ENCODE measurements around the gene WWP2.

Gene WWP2

DNA sequence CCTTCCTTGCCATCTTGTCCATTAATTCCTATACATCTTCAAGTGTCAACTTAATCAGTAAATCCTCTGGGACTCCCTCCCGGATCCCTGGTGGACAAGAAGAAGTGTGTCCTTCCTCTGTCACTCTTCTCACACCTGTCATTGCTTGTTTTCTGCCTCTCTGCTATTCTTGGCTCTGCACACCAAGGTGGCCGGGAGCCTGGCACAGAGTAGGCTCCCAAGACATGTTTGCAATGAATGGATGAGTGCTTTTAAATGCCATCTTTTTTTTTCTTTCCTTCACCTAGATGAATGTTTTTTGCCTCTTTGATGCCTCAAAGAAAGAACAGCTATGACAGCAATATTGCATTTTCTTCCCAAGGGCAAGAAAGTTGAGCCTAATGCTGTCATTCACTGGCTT, 131.0 kb downstream of the WWP2 start:
- DNase-seq: no peak

DNA sequence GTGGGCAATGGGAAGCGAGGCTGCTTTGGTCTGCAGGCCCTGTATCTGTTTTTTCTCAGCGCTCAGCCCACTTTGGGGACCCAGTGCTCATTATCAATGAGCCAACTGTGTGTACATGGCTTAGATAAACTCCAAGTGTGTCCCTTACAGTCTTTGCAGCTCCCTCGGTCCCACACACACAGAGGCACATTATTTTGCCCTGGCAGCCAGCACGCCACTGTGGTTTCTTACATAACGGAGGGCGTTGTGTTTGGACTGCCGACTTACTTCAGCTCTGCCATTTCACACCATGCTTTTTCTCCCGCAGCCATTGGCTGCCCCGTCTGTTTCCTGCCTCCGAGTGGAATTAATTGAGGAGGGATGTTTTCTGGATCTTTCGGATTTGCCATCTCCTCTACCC, 132.5 kb downstream of the WWP2 start:
- DNase-seq: no peak

DNA sequence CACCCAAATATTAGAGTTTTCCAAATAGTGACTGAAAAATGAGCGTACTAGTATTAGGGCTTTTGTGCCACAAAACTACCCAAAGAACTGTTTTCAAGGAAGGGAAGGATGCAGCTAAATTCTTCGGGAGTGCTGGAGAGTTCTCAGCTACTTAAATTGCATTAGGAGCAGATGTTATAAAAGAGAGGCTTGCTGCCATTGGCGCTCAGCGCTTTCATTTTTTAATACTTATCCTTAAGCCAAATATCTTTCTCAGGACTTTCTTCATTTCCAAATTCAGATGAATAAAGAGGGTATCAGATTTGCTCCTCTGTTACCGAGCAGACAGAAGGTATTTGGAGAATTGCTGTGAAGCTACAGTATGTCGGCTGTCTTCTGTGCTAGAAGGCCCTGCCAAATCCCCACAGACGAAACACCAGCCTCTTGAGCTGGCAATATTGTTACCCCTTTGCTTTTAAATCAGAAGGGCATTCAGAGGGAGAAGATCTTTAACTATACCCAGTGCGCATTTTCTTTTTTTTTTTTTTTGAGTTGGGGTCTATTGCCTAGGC, 141.8 kb downstream of the WWP2 start:
- DNase-seq: no peak

DNA sequence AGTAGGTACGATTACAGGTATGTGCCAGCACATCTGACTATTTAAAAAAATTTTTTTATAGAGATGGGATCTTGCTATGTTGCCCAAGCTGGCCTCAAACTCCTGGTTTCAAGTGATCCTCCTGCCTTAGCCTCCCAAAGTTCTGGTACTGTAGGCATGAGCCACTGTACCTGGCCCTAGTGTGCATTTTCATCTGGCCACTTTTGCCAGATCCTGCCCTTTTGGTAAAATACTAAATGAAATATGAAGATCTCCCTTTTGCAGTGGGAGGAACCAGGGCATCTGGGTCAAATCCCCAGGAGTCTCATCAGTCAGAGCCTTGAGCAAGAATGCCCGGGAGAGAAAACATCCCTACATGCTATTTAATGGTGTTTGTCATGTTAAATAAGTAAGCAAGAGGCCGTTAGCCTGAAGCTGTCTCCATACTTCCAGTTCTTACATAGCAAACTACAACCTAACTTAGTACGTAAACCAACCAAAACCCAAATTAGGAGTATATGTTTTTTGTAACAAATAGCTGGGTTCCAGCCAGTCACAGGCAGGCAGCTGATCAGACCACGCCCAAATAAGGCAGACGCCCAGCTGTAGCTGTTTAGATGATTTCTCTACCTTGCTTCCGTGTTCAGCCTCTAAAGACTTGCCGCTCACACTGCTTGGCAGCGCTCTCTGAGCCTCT, 142.5 kb downstream of the WWP2 start:
- DNase-seq: no peak

DNA sequence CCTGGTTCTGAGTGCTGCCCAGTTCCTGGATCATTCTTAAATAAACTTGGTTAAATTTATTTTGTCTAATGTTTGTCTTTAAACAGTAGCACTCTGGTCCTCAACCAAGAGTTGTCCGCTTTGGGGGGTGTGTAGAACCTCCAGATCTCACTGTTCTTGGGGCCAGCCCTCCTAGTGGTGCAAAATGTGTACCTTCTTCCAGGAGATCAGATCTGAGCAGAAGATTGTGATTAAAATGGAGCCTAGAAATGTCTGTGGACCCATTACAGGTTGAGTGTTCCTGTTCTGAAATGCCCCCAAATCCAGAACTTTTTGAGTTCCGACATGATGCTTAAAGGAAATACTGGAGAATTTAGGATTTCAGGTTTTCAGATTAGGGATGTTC, 143.0 kb downstream of the WWP2 start:
- DNase-seq: no peak

DNA sequence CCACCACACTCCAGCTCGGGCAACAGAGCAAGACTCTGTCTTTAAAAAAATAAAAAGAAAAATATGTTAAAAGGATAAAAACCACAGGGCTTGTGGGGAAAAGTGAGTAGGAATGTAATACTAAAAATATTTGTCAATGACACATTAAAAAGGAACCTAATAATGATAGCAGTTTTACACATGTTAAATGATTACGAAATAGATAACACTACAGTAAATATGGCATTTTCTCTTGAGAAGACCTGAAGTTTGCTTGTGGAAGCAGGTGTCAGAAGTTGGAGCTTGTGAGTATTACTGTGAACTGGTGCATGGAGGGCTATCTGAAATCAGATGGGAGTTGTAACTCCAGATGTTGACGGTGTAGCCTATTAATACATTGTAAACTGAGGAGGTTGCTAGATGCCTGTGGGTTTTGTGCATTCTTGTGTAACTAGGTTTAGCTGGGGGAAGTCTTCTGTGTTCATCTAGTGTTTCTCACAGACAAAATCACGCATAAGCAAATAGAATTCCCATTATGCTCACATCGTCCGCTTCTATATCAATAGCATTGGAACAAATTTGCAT, 144.8 kb downstream of the WWP2 start:
- no peak for DNase-seq

DNA sequence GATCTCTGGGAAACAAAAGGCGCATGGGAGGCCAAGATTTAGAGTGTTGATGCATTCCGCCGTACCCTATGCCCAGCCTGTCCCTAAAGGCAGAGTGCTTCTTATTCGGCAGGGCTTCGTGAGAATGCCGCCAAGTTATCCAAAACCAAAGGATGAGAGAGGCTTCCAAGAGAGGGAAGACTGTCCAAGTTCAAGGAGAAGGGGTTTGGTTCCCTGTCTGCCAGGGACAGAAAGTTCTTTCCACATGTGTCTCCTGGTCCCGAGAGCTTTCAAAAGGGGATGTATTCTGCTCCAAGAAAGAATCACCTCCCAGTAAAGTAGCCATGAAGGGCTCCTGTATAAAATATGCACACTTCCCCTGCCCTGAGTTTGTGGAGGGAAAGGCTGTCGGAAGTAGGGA, 146.9 kb downstream of the WWP2 start:
- no peak for DNase-seq

DNA sequence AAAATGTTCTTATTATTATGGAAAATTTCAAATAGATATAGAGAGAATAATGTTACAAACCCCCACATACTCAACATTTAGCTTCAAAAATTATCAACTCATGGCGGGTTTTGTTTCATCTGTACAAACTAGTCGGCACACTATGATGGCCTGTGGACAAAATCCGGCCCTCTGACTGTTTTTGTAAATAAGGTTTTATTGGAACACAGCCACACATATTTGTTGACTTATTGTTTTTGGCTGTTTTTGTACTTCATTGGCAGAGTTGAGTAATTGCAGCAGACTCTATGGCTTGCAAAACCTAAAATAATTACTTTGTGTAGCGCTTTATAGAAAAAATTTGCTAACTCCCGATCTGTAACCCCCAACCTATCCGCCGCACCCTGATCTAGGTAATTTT, 147.6 kb downstream of the WWP2 start:
- DNase-seq: no peak

DNA sequence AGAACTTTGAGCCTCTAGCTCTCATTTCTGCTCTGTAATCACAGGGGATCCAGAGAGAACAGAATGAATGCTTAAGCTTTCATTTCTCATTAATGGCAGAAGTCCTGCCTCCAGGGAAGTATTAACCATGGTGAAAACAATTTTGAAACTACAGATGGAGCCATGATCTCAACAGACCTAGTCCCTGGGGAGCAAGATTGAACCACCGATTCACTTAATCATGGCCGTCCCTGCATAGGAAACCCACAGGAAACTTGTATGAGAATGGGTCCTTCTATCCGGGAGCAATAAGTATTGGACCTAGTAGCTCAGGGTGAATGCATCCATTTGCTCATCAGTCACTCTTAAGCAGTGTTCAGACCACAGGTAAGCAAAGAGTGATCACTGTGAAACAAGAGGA, 148.8 kb downstream of the WWP2 start:
- no peak for DNase-seq

DNA sequence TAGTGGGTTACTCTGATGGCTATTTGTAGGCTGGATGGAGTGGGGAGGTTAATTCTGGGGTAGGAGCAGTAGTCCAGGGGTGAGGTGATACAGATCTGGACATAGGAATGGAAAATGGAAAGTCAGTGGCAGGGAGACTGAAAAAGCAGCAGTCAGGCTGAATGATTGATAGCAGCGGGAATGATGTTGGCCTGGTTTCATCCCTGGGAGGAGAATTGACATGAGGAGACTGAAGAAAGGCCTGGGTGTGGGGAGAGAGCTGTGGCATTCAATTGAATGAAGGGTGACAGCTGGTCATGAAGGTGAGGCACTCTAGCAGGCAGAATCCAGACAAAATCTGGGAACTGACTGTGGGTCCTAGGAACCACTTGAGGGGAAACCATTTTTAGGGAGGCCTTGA, 154.3 kb downstream of the WWP2 start:
- no peak for DNase-seq

DNA sequence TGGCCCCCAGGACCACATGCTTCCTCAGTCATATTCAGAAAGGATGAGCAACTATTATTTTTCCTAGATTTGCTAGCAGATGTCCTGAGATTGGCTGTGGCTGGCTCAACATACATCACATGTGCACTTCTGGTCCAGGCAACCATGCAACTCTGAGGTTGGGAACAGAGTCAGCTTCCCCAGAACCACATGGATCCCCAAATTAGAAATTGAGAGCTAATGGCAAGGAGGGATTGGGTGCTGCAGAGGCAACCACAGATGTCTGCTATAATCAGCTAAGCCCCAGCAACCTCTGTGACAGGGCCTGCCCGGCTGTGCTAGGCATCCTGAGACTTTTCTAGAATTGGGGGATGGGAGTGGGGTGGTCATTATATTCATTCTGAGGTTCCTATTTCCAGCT, 155.2 kb downstream of the WWP2 start:
- DNase-seq: no peak

DNA sequence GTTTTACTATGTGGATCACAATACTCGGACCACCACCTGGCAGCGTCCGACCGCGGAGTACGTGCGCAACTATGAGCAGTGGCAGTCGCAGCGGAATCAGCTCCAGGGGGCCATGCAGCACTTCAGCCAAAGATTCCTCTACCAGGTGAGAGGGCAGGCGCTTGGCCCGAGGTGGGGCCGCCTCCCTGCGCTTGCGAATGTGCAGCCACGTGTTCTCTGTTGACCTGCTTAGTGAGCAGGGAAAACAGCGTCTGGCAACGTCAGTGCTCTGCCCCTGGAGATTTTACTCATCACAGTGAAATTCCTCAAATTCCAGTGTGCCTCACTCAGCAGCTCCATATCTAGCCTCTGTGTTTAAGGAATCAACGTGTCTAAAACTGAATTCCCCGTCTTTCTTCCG, 155.6 kb downstream of the WWP2 start:
- DNase-seq: no peak

DNA sequence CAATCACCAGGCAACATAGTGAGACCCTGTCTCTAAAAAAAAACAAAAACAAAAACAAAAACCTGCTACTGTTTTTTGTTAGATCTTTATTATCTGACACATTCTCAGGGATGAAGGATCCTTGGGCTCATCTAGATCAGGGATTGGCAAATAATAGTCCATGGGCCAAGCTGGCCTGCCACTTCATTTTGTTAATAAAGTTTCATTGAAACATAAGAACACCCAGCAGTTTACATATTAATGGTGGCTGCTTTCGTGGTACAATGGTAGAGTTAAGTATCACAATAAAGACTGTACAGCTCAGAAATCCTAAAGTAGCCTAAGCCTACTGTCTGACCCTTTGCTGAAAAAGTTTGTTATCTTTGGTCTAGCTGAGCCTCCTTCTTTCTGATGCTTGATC, 156.1 kb downstream of the WWP2 start:
- no peak for DNase-seq

DNA sequence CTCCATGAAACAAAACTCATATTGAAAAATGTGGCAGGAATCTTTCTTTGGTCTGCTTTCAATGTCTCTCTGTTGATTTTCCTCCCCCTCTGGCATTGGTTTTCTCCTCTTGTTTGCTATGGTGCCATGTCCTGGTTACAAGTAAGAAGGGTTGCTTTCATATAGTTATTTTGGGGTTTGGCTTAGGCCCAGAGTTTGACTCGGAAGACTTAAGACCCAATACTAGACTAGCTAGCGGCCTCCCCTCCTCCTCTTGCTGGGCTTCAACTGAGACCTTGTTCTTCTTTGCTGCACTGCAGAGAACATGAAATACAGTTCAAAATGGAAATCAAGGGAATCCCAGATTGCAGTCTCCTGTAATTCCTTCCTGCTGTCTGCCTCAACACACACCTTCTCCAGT, 159.0 kb downstream of the WWP2 start:
- no peak for DNase-seq

DNA sequence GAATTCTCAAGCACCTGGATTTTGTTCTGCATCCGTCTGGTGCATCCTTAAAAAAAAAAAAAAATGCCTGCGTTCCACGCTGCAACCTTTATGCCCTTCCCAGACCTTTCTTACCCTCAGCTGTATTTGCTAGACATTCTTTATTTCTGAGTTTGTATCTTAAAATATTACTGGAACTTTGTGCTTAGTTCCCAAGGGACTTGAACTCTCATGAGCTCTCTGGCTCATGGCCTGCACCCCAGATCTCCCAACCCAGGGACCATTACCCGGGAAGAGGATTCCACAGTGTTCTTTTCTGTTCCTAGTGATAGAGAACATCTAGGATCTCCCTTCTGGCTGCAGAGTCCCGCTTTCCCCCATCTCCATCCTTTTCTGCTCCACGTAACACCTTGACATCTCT, 160.1 kb downstream of the WWP2 start:
- DNase-seq: no peak

DNA sequence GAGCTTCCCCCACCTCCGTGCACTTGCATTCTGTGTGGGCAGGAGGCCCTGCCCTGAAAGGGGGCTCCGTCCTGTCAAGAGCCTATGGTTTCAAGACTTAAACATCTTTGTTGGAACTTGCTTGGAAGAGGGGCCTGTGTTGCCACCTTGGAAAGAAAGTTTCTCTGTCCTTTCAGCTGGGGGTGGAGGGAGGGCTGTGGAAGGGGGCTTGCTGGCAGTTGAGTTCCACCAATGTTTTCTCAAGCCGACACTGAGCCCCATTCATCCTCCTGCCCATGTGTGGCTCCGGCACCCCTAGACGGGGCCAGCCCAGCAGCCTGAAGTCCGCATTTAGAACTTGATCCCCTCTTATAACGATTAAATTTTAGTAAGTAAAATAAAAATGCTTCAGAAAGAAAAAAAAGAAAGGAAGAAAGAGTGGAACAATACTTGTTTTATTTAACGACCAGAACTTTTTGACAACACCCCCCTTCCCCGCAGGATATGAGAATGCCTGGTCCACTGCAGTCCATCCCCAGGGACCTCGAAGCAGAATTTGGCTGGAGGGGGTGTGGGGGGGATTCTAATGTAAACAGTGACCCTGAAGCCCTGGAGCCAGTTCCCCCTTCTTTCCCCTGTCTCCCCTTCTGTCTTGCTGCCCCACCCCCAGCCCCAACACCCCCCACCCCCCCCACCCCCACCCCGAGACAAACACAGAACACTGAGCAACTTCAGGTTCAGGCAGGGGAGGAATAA, 162.1 kb downstream of the WWP2 start:
- DNase-seq: no peak

DNA sequence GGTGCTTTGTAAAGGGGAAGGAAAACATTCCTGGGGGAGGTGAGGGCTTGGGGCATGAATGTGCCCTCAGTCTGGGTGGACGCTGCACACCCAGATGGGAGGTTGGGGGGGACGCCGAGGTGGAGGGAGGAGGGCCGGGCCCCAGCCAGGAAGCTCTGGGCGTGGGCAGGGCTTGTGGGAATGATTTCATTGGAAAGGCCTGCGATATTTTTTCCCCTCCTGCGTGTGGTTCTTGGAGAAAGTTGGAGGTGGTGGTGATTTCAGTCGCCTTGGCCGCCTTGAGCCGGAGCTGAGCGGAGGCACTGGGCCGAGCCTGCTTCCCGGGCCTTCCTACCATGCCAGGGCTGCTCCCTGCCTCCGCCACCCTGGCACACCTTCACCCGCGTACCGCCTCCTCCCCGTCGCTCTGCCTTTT, 162.7 kb downstream of the WWP2 start:
- no peak for DNase-seq

DNA sequence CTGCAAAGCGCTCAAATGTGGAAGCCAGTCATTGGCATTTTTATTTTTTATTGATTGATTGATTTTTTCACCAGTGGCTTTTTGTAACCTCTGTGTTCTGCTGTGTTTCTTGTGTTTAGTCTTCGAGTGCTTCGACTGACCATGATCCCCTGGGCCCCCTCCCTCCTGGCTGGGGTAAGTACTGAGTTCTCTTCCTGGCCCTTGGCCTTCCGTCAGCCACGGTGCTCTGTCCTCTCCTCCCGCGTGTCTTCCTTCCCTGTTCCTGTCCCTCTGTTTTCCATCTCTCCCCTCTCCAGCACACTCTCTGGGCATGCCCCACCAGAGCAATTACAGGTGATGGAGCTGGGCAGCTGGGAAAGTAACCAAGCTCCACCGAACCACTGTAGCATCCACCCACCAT, 163.2 kb downstream of the WWP2 start:
- no peak for DNase-seq

DNA sequence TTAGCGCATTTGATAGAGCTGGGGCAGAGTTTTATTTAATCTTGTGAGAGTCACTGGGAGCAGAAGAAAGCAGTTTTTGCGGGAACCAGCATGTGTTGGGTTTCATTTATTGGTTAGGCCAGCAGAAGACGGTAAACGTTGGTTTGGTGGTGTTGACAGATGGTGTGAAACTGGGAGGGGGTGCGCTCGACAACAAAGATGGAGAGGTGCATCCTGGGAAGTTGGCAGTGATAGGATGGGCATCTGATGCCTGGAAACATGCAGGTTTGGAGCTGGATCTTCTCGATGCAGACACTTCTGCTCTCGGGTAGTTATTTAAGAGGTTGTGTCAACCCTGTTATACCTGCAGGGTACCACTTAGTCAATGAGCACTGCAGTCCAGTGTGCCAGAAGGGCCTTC, 164.1 kb downstream of the WWP2 start:
- DNase-seq: no peak

DNA sequence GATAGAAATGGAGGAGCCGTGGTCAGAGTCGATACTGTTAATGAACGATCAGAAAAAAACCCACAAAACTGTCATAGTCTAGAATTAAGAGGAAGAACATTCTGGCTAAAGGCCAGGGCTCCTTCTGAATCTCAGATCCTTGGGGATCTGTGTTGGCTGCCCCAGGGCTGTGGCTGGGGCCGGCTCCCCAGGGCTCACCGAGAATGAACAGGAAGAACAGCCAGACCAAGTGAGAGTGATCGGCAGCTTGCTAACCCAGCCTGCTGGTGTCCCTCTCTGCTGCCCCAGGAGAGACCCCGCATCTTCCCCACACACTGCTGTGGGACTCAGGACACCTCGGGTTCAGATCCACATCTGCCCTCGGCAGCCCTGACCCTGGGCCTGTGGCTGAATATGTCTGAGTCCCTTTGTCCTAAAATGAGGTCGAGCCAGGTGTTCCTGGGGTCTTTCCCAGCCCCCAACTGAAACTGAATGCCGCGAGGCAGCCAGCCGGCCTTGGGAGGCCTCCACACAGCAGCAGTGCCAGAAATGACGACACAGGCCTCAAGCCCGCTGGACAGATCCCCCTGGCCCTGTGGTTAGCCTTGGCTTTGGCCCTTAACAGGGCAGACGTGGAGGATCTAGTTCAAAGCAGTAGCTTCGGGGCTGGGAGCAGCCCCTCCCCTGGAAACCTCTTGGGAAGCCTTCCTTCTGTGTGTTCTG, 165.1 kb downstream of the WWP2 start:
- DNase-seq: no peak

DNA sequence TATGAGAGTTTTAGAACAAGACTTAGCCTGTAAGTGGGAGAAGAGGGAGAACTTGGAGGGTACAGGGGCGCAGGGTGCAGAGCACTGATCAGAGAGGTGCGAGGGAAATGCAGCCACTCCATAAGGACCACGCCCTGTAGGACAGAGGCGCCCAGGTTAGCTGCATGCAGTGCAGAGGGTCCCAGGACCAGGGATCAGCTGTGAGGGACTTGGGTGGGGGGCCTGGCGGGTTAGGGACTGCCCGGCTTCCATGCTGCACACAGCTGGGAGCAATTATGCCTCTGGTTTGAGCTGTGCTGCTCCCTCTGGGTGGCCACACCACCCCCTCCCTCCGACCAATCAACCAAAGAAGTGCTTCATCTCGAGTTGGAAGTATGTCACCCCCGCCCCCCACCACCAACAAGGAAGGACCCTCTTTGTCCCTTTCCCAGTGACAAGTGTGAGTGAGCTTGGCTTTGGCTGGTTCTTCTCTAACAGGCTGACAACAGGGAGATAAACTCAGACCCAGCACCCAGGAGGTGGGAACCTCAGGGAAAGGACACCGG, 166.8 kb downstream of the WWP2 start:
- no peak for DNase-seq

DNA sequence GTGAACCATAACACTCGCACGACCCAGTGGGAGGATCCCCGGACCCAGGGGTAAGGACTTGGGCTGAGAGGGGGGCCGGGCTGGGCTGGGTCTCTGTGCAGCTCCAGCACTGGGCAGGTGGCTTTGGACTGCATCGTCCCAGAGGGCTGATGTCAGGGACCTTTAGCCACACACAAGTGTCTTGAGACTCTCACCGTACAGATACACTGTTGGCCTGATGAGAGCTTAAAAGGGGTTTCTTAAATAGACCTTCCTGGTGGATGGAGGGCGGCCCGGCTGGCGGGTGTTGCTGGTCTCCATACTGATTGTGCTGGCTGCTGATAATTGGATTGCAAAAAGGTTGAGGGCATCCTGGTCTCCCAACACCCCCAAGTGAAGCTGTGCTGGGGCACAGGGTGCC, 167.3 kb downstream of the WWP2 start:
- DNase-seq: no peak

DNA sequence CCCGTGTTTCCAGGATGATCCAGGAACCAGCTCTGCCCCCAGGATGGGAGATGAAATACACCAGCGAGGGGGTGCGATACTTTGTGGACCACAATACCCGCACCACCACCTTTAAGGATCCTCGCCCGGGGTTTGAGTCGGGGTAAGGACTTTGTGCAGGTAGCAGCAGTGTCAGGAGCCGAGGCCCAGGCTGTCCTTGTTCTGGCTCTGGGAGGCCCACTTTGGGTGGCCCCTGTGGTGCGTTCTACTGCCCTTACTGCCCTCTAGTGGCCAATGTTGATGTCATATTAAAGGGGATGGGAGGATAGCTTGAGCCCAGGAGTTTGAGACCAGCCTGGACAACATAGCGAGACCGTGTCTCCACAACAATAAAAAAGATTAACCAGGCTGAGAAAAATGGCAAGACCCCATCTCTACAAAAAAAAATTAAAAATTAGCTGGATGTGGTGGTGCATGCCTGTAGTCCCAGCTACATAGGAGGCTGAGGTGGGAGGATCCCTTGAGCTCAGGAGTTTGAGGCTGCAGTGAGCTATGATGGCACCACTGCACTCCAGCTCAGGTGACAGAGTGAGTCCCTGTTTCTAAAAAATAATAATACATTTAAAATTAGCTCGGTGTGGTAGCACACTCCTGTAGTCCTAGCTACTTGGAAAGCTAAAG, 168.1 kb downstream of the WWP2 start:
- DNase-seq: no peak
